Loucy (cell line): ENCODE results near the gene PDK4.
A peak's percentile ranks its signal among the peaks of the same experiment; 100 is the strongest.

Experiments
- H2AFZ ChIP-seq: fragments of 200-600 bp; sonication (generic); 2 replicates; pipeline ENCODE4 v1.6.0; 2016; ENCODE audit warnings: antibody characterized with exemption, mild to moderate bottlenecking, low read length, moderate library complexity
- H3F3A ChIP-seq: fragments of 200-600 bp; 2 replicates; pipeline ENCODE4 v1.6.0; 2016; ENCODE audit warnings: antibody characterized with exemption, low read depth, mild to moderate bottlenecking
- H3K27me3 ChIP-seq: fragments of 200-600 bp; sonication (generic); 2 replicates; pipeline ENCODE4 v1.6.1; 2014; ENCODE audit warnings: low read length, mild to moderate bottlenecking; ENCODE audit not compliant: insufficient read depth, poor library complexity, severe bottlenecking
- H3K36me3 ChIP-seq: fragments of 200-600 bp; sonication (generic); 2 replicates; pipeline ENCODE4 v1.6.1; 2016; ENCODE audit warnings: low read length; ENCODE audit not compliant: insufficient read depth
- H3K4me1 ChIP-seq: fragments of 200-600 bp; sonication (generic); 2 replicates; pipeline ENCODE4 v1.5.1; 2014; ENCODE audit warnings: low read length, mild to moderate bottlenecking; ENCODE audit not compliant: insufficient read depth, poor library complexity, severe bottlenecking
- H3K4me2 ChIP-seq: fragments of 200-600 bp; sonication (generic); 2 replicates; pipeline ENCODE4 v1.6.0; 2014; ENCODE audit warnings: antibody characterized with exemption, low read length, low read depth, mild to moderate bottlenecking; ENCODE audit not compliant: poor library complexity, severe bottlenecking
- H3K4me3 ChIP-seq: fragments of 200-600 bp; sonication (generic); 2 replicates; pipeline ENCODE4 v1.5.1; 2014; ENCODE audit warnings: low read length, mild to moderate bottlenecking, mixed read lengths; ENCODE audit not compliant: poor library complexity, severe bottlenecking
- H3K79me2 ChIP-seq: fragments of 200-600 bp; sonication (generic); 2 replicates; pipeline ENCODE4 v1.6.1; 2014; ENCODE audit warnings: low read length; ENCODE audit not compliant: insufficient read depth
- H3K9ac ChIP-seq: fragments of 200-600 bp; sonication (generic); 2 replicates; pipeline ENCODE4 v1.6.0; 2014; ENCODE audit warnings: mild to moderate bottlenecking, low read depth, low read length, moderate library complexity; ENCODE audit not compliant: poor library complexity, severe bottlenecking
- H3K9me2 ChIP-seq: fragments of 200-600 bp; sonication (generic); replicated peaks from 2 replicates; pipeline ENCODE4 v1.6.1; 2016; ENCODE audit warnings: low read depth, low read length, mixed read lengths
- H3K9me3 ChIP-seq: fragments of 200-600 bp; sonication (generic); 2 replicates; pipeline ENCODE4 v1.6.1; 2014; ENCODE audit warnings: mild to moderate bottlenecking, antibody characterized with exemption, low read length, low read depth; ENCODE audit not compliant: insufficient read depth
- H4K20me1 ChIP-seq: fragments of 200-600 bp; sonication (generic); 2 replicates; pipeline ENCODE4 v1.6.0; 2014; ENCODE audit warnings: antibody characterized with exemption, low read length, mild to moderate bottlenecking; ENCODE audit not compliant: insufficient read depth, poor library complexity, severe bottlenecking
- CTCF ChIP-seq: fragments of 200-600 bp; sonication (generic); conservative IDR thresholded peaks from 2 replicates; pipeline ENCODE4 v1.5.1; 2014; ENCODE audit warnings: mild to moderate bottlenecking, antibody characterized with exemption, low read length
- EZH2phosphoT487 ChIP-seq: fragments of 200-600 bp; IDR thresholded peaks from 2 replicates; pipeline ENCODE4 v1.6.1; 2018; ENCODE audit warnings: antibody characterized with exemption, mild to moderate bottlenecking, moderate library complexity, borderline replicate concordance

The PDK4 gene

GRCh38 chr7:95593343-95593742 lies 3.0 kb downstream of the PDK4 start:
- Histone ChIP-seq H3K79me2 (no peaks in the 10 kb centered on the region), H3K9ac (no peak overlapping the region), H3K4me2 (no peak overlapping the region), H3K4me3 (no peak overlapping the region), H3K36me3 (no peaks in the 10 kb centered on the region), H3K27me3 (no peaks in the 10 kb centered on the region), H3K4me1 (no peaks in the 10 kb centered on the region), H2AFZ (no peak overlapping the region), H3K9me3 (no peaks in the 10 kb centered on the region), H3K9me2 (no peaks in the 10 kb centered on the region), H3F3A (no peaks in the 10 kb centered on the region), H4K20me1 (no peaks in the 10 kb centered on the region)
- TF ChIP-seq CTCF = no peak
- no peak for TF ChIP-seq EZH2phosphoT487

- Histone ChIP-seq H3K9me3 (no peaks in the 10 kb centered on the region), H4K20me1 (no peaks in the 10 kb centered on the region), H3K27me3 (no peaks in the 10 kb centered on the region), H3K4me1 (no peaks in the 10 kb centered on the region), H3K9ac (no peak overlapping the region), H2AFZ (no peak overlapping the region), H3K36me3 (no peaks in the 10 kb centered on the region), H3K4me3 (no peak overlapping the region), H3K4me2 (no peak overlapping the region), H3K79me2 (no peaks in the 10 kb centered on the region), H3F3A (no peaks in the 10 kb centered on the region), H3K9me2 (no peaks in the 10 kb centered on the region)
- TF ChIP-seq CTCF = no peak
- TF ChIP-seq EZH2phosphoT487 = no peak
These were observed 3.7 kb downstream of the PDK4 start for GRCh38 chr7:95592570-95592969.

GRCh38 chr7:95590387-95591248 lies 5.7 kb downstream of the PDK4 start:
- TF ChIP-seq CTCF (no peak), EZH2phosphoT487 (no peak)
- Histone ChIP-seq H3K9ac (no peak overlapping the region), H3K79me2 (no peaks in the 10 kb centered on the region), H3K4me1 (no peaks in the 10 kb centered on the region), H3K4me2 (no peak overlapping the region), H3K9me2 (no peaks in the 10 kb centered on the region), H3K4me3 (no peak overlapping the region), H3K9me3 (no peaks in the 10 kb centered on the region), H3K27me3 (no peaks in the 10 kb centered on the region), H3K36me3 (no peaks in the 10 kb centered on the region), H4K20me1 (no peaks in the 10 kb centered on the region), H3F3A (no peaks in the 10 kb centered on the region), H2AFZ (peak overlapping the region; percentile 54; the same call in 1 of the 2 replicates)
